Skeletal muscle cell (primary cell): ENCODE results near the gene ELOVL3.

Source experiments
- DNase-seq: peaks from one replicate; pipeline ENCODE4 v3.0.0-alpha.2; 2010; ENCODE audit warnings: low read depth
- H3K4me3 ChIP-seq: 2 replicates; pipeline ENCODE4 v1.5.1; 2011; ENCODE audit warnings: low read depth, mild to moderate bottlenecking, control low read depth, low read length, moderate library complexity

The ELOVL3 gene

GRCh38 chr10:102220612-102221011 is 5.5 kb upstream of the ELOVL3 start:
- no peak overlapping the region for H3K4me3 ChIP-seq
- DNase-seq, result no peak

- no peak for DNase-seq
- H3K4me3 ChIP-seq, result no peak overlapping the region
These were observed 3.3 kb upstream of the ELOVL3 start for GRCh38 chr10:102222797-102223196.

GRCh38 chr10:102226542-102226870 is 407 bp downstream of the ELOVL3 start:
- no peak for DNase-seq
- peak overlapping the region; percentile 35 for H3K4me3 ChIP-seq

GRCh38 chr10:102227050-102227449 is 951 bp downstream of the ELOVL3 start:
- H3K4me3 ChIP-seq, result no peak overlapping the region
- peak; percentile 82 for DNase-seq

- H3K4me3 ChIP-seq, result peak overlapping the region; percentile 47
- DNase-seq, result no peak
These were observed 3.7 kb downstream of the ELOVL3 start for GRCh38 chr10:102229810-102230263.

GRCh38 chr10:102230264-102230860 is 4.3 kb downstream of the ELOVL3 start:
- H3K4me3 ChIP-seq, result peak overlapping the region; percentile 47
- no peak for DNase-seq

- no peak for DNase-seq
- H3K4me3 ChIP-seq, result peak overlapping the region; percentile 47
These were observed 4.8 kb downstream of the ELOVL3 start for GRCh38 chr10:102230861-102231356.

GRCh38 chr10:102231357-102232318 is 5.5 kb downstream of the ELOVL3 start:
- H3K4me3 ChIP-seq, result peak overlapping the region; percentile 47
- no peak for DNase-seq

- H3K4me3 ChIP-seq, result no peak overlapping the region
These were observed 7.9 kb downstream of the ELOVL3 start for GRCh38 chr10:102233997-102234396.

GRCh38 chr10:102234888-102235597 is 8.9 kb downstream of the ELOVL3 start:
- no peak for DNase-seq

More at GRCh38 chr10:102233997-102234396, 7.9 kb downstream of the ELOVL3 start:
- no peak for DNase-seq

GRCh38 chr10:102235598-102235920 is 9.5 kb downstream of the ELOVL3 start:
- no peak for DNase-seq

More at GRCh38 chr10:102234888-102235597, 8.9 kb downstream of the ELOVL3 start:
- no peak overlapping the region for H3K4me3 ChIP-seq

GRCh38 chr10:102236006-102236405 is 9.9 kb downstream of the ELOVL3 start:
- DNase-seq, result no peak
- H3K4me3 ChIP-seq, result no peak overlapping the region

More at GRCh38 chr10:102235598-102235920, 9.5 kb downstream of the ELOVL3 start:
- no peak overlapping the region for H3K4me3 ChIP-seq

GRCh38 chr10:102237711-102238252 is 11.7 kb downstream of the ELOVL3 start:
- no peak overlapping the region for H3K4me3 ChIP-seq
- no peak for DNase-seq

- DNase-seq, result no peak
- peak overlapping the region; percentile 68 for H3K4me3 ChIP-seq
These were observed 14.4 kb downstream of the ELOVL3 start for GRCh38 chr10:102240467-102241031.

- H3K4me3 ChIP-seq, result peak overlapping the region; percentile 68
- DNase-seq, result no peak
These were observed 14.9 kb downstream of the ELOVL3 start for GRCh38 chr10:102241032-102241443.

- H3K4me3 ChIP-seq, result peak within 1 kb of the TSS; percentile 68
- DNase-seq, result peak; percentile 77
These were observed 15.5 kb downstream of the ELOVL3 start, which contains the start of gene PITX3 for GRCh38 chr10:102241444-102242117. Gene PITX3, minus strand, starts transcription at chr10:102241512. Its CDS starts 9,432 bp downstream, at chr10:102232080.

GRCh38 chr10:102242118-102242485 is 16.0 kb downstream of the ELOVL3 start:
- peak overlapping the region; percentile 68 for H3K4me3 ChIP-seq
- DNase-seq, result no peak

GRCh38 chr10:102243309-102243708 is 17.2 kb downstream of the ELOVL3 start:
- DNase-seq, result peak; percentile 71
- H3K4me3 ChIP-seq, result no peak overlapping the region
